GM12891 (cell line): ENCODE measurements around the gene PLPPR3.
A peak's percentile ranks its signal among the peaks of the same experiment; 100 is the strongest.

ENCODE experiments used
- POLR2A ChIP-seq: IDR thresholded peaks from 2 replicates; pipeline ENCODE4 v1.6.1; 2011; ENCODE audit warnings: low read depth, low read length, control low read depth
- POLR2AphosphoS5 ChIP-seq: IDR thresholded peaks from 2 replicates; pipeline ENCODE4 v1.6.1; 2011; ENCODE audit warnings: low read depth, low read length, control low read depth
- SPI1 ChIP-seq: IDR thresholded peaks from 2 replicates; pipeline ENCODE4 v1.6.1; 2011; ENCODE audit warnings: low read depth, low read length, control low read depth
- TAF1 ChIP-seq: IDR thresholded peaks from 2 replicates; pipeline ENCODE4 v1.6.1; 2011; ENCODE audit warnings: low read depth, low read length, control low read depth

DNA sequence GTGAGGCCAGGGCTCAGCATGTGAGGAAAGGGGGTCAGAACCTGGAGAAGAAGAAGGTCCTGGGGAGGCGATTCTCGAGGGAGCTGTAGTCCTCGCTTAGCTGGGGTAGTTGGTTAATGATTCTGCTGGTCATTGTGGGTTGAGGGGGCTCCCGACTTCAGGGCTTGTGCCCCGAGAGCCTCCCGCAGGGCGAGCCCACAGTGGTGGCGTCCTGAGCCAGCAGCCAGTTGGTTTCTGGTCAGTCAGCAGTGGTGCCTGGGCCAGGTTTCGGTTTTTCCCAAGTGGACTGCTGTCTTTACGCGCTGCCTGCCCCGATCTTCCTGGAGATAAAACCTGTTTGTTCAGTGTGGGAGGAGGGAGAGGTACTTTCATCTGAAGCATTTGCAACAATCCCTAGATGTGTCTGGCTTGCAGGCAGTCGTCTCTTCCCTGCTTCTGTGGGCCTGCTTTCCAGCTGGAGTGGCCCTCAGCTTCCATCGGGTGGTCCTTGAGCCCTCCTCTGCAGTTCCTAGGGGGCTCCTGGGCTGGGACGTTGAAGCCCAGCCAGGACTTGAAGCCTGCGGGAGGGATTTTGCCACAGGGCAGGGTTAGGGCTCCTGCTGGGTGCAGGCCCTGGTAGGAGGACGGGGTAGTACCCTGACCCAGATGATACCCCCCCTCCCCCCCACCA lies 21.3 kb downstream of the PLPPR3 start:
- TF ChIP-seq TAF1, result no peak
- TF ChIP-seq POLR2A, result peak; percentile 58; the same call in 1 of the 2 replicates
- peak; percentile 59; the same call in 1 of the 2 replicates for TF ChIP-seq POLR2AphosphoS5
- no peak for TF ChIP-seq SPI1
